ENCODE data around the gene AKR1E2. TPM values are rescaled to one million over a fixed set of nuclear protein-coding genes. Genes with fewer than 3 reads are reported as not detected.
"Not testable (repeated sequence)": the region's sequence is repeated elsewhere in the genome, so short reads cannot be mapped to it uniquely, and the experiment has no call there.

AKR1E2 gene
- total RNA-seq, 1 donor from 2014 or later, result 0.98 TPM

DNA sequence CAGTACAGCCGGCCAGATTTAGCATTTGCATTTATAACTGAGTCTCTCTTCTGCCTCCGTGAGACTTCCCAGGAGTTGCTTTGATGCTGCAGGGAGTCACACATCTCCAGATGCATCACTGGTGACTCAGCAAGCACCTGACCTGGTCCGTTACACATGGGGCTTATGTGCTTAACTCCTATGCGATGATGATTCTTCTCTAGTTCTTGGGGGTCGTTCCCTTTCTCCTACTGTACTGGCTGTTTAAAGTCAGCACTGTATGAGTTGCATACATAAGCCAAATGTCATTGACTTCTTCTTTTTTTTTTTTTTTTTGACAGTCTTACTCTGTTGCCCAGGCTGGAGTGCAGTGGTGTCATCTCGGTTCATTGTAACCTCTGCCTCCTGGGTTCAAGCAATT is 13.0 kb upstream of the AKR1E2 start:
- Mint-ChIP-seq H3K4me1 (peaks cover 3% of the 10 kb centered on the region), H3K9me3 (no peaks in the 10 kb centered on the region), H3K36me3 (ENCODE audit: low read depth) (no peaks in the 10 kb centered on the region), H3K4me3 (no peak overlapping the region), H3K27me3 (peaks cover 2% of the 10 kb centered on the region), H3K27ac (no peak overlapping the region)
- ATAC-seq (ENCODE audit: low read depth), result no peak
- TF ChIP-seq, protein P1, sequence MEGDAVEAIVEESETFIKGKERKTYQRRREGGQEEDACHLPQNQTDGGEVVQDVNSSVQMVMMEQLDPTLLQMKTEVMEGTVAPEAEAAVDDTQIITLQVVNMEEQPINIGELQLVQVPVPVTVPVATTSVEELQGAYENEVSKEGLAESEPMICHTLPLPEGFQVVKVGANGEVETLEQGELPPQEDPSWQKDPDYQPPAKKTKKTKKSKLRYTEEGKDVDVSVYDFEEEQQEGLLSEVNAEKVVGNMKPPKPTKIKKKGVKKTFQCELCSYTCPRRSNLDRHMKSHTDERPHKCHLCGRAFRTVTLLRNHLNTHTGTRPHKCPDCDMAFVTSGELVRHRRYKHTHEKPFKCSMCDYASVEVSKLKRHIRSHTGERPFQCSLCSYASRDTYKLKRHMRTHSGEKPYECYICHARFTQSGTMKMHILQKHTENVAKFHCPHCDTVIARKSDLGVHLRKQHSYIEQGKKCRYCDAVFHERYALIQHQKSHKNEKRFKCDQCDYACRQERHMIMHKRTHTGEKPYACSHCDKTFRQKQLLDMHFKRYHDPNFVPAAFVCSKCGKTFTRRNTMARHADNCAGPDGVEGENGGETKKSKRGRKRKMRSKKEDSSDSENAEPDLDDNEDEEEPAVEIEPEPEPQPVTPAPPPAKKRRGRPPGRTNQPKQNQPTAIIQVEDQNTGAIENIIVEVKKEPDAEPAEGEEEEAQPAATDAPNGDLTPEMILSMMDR (IDR thresholded peaks at IDR 0.05), result no peak
- ChIA-PET POLR2A (no interaction called here), CTCF (no interaction called here)
- intact Hi-C loops (cut with micrococcal nuclease), result no loop called here
- DNase-seq, result no peak

- H3K27ac Mint-ChIP-seq, result no peak overlapping the region
- H3K9me3 Mint-ChIP-seq, result no peaks in the 10 kb centered on the region
- no peak for ATAC-seq (ENCODE audit: low read depth)
- H3K27me3 Mint-ChIP-seq, result peaks cover 2% of the 10 kb centered on the region
- CTCF ChIA-PET, result no interaction called here
- POLR2A ChIA-PET, result no interaction called here
- intact Hi-C loops (cut with micrococcal nuclease), result no loop called here
- TF ChIP-seq, protein P1 (IDR thresholded peaks at IDR 0.05), result no peak
- no peaks in the 10 kb centered on the region for H3K4me1 Mint-ChIP-seq
- DNase-seq, result no peak
- no peaks in the 10 kb centered on the region for H3K36me3 Mint-ChIP-seq (ENCODE audit: low read depth)
- H3K4me3 Mint-ChIP-seq, result no peak overlapping the region
These were observed 12.5 kb upstream of the AKR1E2 start for GRCh38 chr10:4813496-4813895.

GRCh38 chr10:4815646-4816180 is 10.3 kb upstream of the AKR1E2 start:
- CTCF ChIA-PET, result interaction anchor here (1.0 to 1.5 kb wide), 8 partner anchors 12 to 808 kb away, joined by 4 to 8 read pairs (median 4); no protein-coding TSS in a partner anchor
- not testable (repeated sequence) for H3K27me3 Mint-ChIP-seq; H3K4me1 Mint-ChIP-seq; H3K9me3 Mint-ChIP-seq; DNase-seq; H3K36me3 Mint-ChIP-seq (ENCODE audit: low read depth); H3K4me3 Mint-ChIP-seq; ATAC-seq (ENCODE audit: low read depth); H3K27ac Mint-ChIP-seq
- POLR2A ChIA-PET, result interaction anchor here (0.5 kb wide), 1 partner anchor 34 kb away, joined by 3 read pairs; no protein-coding TSS in a partner anchor
- intact Hi-C loops (cut with micrococcal nuclease), result loop anchor here (1.0 to 2.0 kb wide), 5 partner anchors 33 to 808 kb away; no protein-coding TSS in a partner anchor

GRCh38 chr10:4816966-4817365 is 9.0 kb upstream of the AKR1E2 start:
- H3K27me3 Mint-ChIP-seq, result peaks cover 8% of the 10 kb centered on the region
- TF ChIP-seq, protein P1 (IDR thresholded peaks at IDR 0.05), result no peak
- no peak overlapping the region for H3K27ac Mint-ChIP-seq
- H3K9me3 Mint-ChIP-seq, result no peaks in the 10 kb centered on the region
- no peaks in the 10 kb centered on the region for H3K4me1 Mint-ChIP-seq
- DNase-seq (no peak), ATAC-seq (ENCODE audit: low read depth) (no peak)
- ChIA-PET POLR2A (no interaction called here), CTCF (no interaction called here)
- intact Hi-C loops (cut with micrococcal nuclease), result loop anchor here (2.0 kb wide), 1 partner anchor 32 kb away; no protein-coding TSS in a partner anchor
- no peaks in the 10 kb centered on the region for H3K36me3 Mint-ChIP-seq (ENCODE audit: low read depth)
- no peak overlapping the region for H3K4me3 Mint-ChIP-seq

GRCh38 chr10:4819067-4819466 is 6.9 kb upstream of the AKR1E2 start:
- H3K9me3 Mint-ChIP-seq, result no peaks in the 10 kb centered on the region
- H3K4me1 Mint-ChIP-seq, result no peaks in the 10 kb centered on the region
- TF ChIP-seq, protein P1 (IDR thresholded peaks at IDR 0.05), result no peak
- intact Hi-C loops (cut with micrococcal nuclease), result no loop called here
- ATAC-seq (ENCODE audit: low read depth), result no peak
- DNase-seq, result no peak
- peaks cover 13% of the 10 kb centered on the region for H3K27me3 Mint-ChIP-seq
- ChIA-PET POLR2A (no interaction called here), CTCF (no interaction called here)
- H3K4me3 Mint-ChIP-seq, result no peak overlapping the region
- H3K27ac Mint-ChIP-seq, result no peak overlapping the region
- no peaks in the 10 kb centered on the region for H3K36me3 Mint-ChIP-seq (ENCODE audit: low read depth)

DNA sequence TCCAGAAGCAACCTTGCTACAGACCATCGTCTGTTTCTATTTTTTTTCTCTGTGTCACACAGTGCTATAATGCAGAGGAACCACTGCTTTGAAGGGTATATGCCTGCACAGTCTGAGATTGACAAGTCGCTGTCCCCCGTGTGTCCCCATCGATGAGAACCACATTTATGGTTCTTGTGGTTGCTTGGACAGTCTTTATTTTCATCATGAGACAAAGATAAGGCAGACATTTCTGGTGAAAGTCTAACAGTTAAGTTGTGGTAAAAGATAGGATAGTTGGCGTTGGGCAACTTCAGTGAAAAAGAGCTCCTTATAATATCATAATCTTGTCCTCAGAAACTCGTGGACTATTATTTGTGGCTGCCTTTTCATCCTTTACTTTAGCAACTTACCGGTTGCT is 6.3 kb upstream of the AKR1E2 start:
- POLR2A ChIA-PET, result no interaction called here
- H3K4me3 Mint-ChIP-seq, result no peak overlapping the region
- H3K27ac Mint-ChIP-seq, result no peak overlapping the region
- CTCF ChIA-PET, result interaction anchor here (0.6 kb wide), 1 partner anchor 9 kb away, joined by 5 read pairs; no protein-coding TSS in a partner anchor
- no peak for DNase-seq
- H3K36me3 Mint-ChIP-seq (ENCODE audit: low read depth), result no peaks in the 10 kb centered on the region
- no peaks in the 10 kb centered on the region for H3K9me3 Mint-ChIP-seq
- ATAC-seq (ENCODE audit: low read depth), result no peak
- TF ChIP-seq, protein P1 (IDR thresholded peaks at IDR 0.05), result no peak
- peaks cover 17% of the 10 kb centered on the region for H3K27me3 Mint-ChIP-seq
- intact Hi-C loops (cut with micrococcal nuclease), result no loop called here
- H3K4me1 Mint-ChIP-seq, result no peaks in the 10 kb centered on the region

Measured in activated B cell treated with CpG ODN at 0.5 μM for 24 hours (primary cell).